HG02642 (cell line): ENCODE measurements around the gene TMEM51.

Experiments used
- ATAC-seq: cut with Tn5 transposase; IDR thresholded peaks from one replicate; pipeline ENCODE4 v1.9.1; 2021; ENCODE audit warnings: mild to moderate bottlenecking; ENCODE audit not compliant: unreplicated experiment, poor library complexity

Gene TMEM51

GRCh38 chr1:15153184-15153841, at the start of gene TMEM51:
Gene TMEM51 (plus strand): TSS chr1:15153747. CDS start chr1:15215088, 61,341 bp downstream.
- ATAC-seq: no peak

- ATAC-seq: no peak
Observed at GRCh38 chr1:15103906-15104305, 49.6 kb upstream of the TMEM51 start.

- no peak for ATAC-seq
Observed at GRCh38 chr1:15104768-15105167, 48.8 kb upstream of the TMEM51 start.

GRCh38 chr1:15106608-15107007, 46.9 kb upstream of the TMEM51 start:
- ATAC-seq: no peak

GRCh38 chr1:15107058-15107687, 46.4 kb upstream of the TMEM51 start:
- no peak for ATAC-seq

- ATAC-seq: no peak
Observed at GRCh38 chr1:15107911-15108310, 45.6 kb upstream of the TMEM51 start.

- ATAC-seq: no peak
Observed at GRCh38 chr1:15110128-15110866, 43.2 kb upstream of the TMEM51 start.

GRCh38 chr1:15110867-15111230, 42.7 kb upstream of the TMEM51 start:
- no peak for ATAC-seq

- no peak for ATAC-seq
Observed at GRCh38 chr1:15113146-15113545, 40.4 kb upstream of the TMEM51 start.

GRCh38 chr1:15114884-15115283, 38.7 kb upstream of the TMEM51 start:
- no peak for ATAC-seq

GRCh38 chr1:15115542-15116330, 37.8 kb upstream of the TMEM51 start:
- ATAC-seq: no peak

GRCh38 chr1:15116966-15117365, 36.6 kb upstream of the TMEM51 start:
- ATAC-seq: no peak

- no peak for ATAC-seq
Observed at GRCh38 chr1:15117671-15118325, 35.7 kb upstream of the TMEM51 start.

GRCh38 chr1:15118579-15118978, 35.0 kb upstream of the TMEM51 start:
- ATAC-seq: no peak

- no peak for ATAC-seq
Observed at GRCh38 chr1:15120251-15120945, 33.1 kb upstream of the TMEM51 start.

GRCh38 chr1:15122331-15122730, 31.2 kb upstream of the TMEM51 start:
- no peak for ATAC-seq

GRCh38 chr1:15123270-15123669, 30.3 kb upstream of the TMEM51 start:
- no peak for ATAC-seq

GRCh38 chr1:15123925-15124324, 29.6 kb upstream of the TMEM51 start:
- no peak for ATAC-seq

- no peak for ATAC-seq
Observed at GRCh38 chr1:15124362-15125100, 29.0 kb upstream of the TMEM51 start.
